Natural killer cell treated with Interleukin-12 subunit alpha and Interleukin-12 subunit beta and Interleukin-15 and Interleukin-18, amount 100 ng/mL, for 72 hours (primary cell): Measurements from ENCODE around the gene APC2. TPM values are rescaled to one million over a fixed set of nuclear protein-coding genes. Genes with fewer than 3 reads are reported as not detected.

Source experiments
- ATAC-seq, 2 donors: fragments of 150-1000 bp; cut with Tn5 transposase in 1 of 2; sonication (Bioruptor Pico), chemical (Tn5 transposase) in 1 of 2; 2 replicates each; pipeline ENCODE4 v1.10.0; 2021
- DNase-seq: peaks from one replicate; pipeline ENCODE4 v3.0.0; 2022; ENCODE audit warnings: low spot score
- H3K27ac Mint-ChIP-seq, 2 donors: 1 replicate in 1 of 2; 2 replicates in 1 of 2; pipeline ENCODE4 v1.8.0; 2022; ENCODE audit warnings: mixed read lengths in 2 of 2, mild to moderate bottlenecking in 1 of 2, moderate library complexity in 1 of 2
- H3K27me3 Mint-ChIP-seq, 2 donors: 1 replicate in 1 of 2; 2 replicates in 1 of 2; pipeline ENCODE4 v1.8.0; 2022; ENCODE audit warnings: mixed read lengths in 2 of 2
- H3K36me3 Mint-ChIP-seq: one replicate; pipeline ENCODE4 v1.8.0; 2022; ENCODE audit warnings: mixed read lengths
- H3K4me1 Mint-ChIP-seq, 2 donors: 1 replicate in 1 of 2; 2 replicates in 1 of 2; pipeline ENCODE4 v1.8.0; 2022; ENCODE audit warnings: low read depth in 2 of 2, mixed read lengths in 2 of 2, mild to moderate bottlenecking in 1 of 2
- H3K4me3 Mint-ChIP-seq: one replicate; pipeline ENCODE4 v1.8.0; 2022; ENCODE audit warnings: mixed read lengths
- H3K9me3 Mint-ChIP-seq: 2 replicates; pipeline ENCODE4 v1.8.0; 2022; ENCODE audit warnings: mixed read lengths
- total RNA-seq, 2 donors: library from RNA; stranded (reverse); gene quantifications; one replicate each; pipeline ENCODE4 v1.2.3, GENCODE V29; 2022

Gene APC2
- total RNA-seq, 2 donors from 2014 or later: 0.05 to 0.17 TPM

GRCh38 chr19:1409204-1410005 lies 40.5 kb upstream of the APC2 start:
- DNase-seq (no peak), ATAC-seq (no peak)

DNA sequence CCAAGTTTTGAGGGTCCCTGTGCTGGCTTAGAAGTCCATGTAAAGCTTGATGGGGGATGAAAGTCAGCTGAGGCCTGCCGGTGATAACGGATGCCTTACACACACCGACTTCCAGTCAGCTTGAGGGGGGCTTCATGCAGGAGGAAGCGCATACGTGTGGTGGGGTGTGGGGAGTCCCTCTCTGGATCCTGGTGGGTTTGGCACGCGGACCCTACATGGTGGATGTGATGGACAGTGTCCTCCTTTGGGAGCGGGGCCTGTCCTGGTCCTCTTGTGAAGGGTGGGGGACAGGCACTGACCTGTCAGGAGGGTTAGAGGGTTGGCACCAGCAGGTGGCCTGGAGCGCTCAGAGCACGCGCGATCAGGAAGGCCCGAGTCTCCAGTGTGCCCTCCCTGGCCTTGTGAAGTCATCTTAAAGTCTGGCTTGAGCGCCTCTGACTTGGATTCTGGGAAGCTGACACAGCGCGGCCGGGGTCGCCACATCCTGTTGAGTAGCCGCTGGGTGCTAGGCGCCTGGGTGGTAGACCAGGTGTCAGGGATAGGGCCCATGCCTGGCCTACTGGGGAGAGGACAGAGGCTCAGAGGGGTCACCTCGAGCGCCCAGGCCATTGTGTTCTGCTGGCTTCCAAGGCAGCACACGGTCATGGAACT lies 39.7 kb upstream of the APC2 start:
- H3K36me3 Mint-ChIP-seq: peaks cover 5% of the 10 kb centered on the region
- H3K4me3 Mint-ChIP-seq: peak overlapping the region; percentile 95
- peak overlapping the region; percentile 89 to 94 for H3K27ac Mint-ChIP-seq
- ATAC-seq (no peak), DNase-seq (no peak)
- no peaks in the 10 kb centered on the region for H3K27me3 Mint-ChIP-seq
- no peaks in the 10 kb centered on the region for H3K9me3 Mint-ChIP-seq
- H3K4me1 Mint-ChIP-seq: peaks cover 51 to 55% of the 10 kb centered on the region in 2 donors

More at GRCh38 chr19:1409204-1410005, 40.5 kb upstream of the APC2 start:
- H3K4me3 Mint-ChIP-seq: peak overlapping the region; percentile 95
- H3K4me1 Mint-ChIP-seq: peaks cover 48 to 50% of the 10 kb centered on the region in 2 donors
- peak overlapping the region; percentile 89 to 94 for H3K27ac Mint-ChIP-seq
- peaks cover 5% of the 10 kb centered on the region for H3K36me3 Mint-ChIP-seq
- H3K9me3 Mint-ChIP-seq: no peaks in the 10 kb centered on the region
- H3K27me3 Mint-ChIP-seq: no peaks in the 10 kb centered on the region

DNA sequence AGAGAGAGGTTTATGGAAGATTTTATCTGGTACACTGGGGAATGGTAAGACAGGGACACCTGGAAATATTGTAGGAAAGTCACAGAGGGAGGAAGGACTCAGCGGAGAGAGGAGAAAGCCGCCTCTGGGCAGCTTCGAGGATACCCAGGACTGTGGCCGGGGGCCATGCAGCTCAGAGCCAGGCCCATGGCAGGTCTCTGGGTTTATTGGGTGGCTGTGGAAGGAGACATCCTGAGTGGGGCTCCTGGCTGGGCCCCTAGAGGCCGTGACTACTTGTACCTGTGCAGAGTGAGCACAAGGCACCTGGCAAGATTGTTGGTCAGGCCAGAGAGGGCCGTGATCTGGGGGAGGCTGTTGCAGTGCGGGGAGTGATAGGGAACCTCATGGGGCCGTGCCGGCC lies 39.1 kb upstream of the APC2 start:
- H3K36me3 Mint-ChIP-seq: peaks cover 5% of the 10 kb centered on the region
- H3K27me3 Mint-ChIP-seq: no peaks in the 10 kb centered on the region
- no peak for ATAC-seq
- no peak for DNase-seq
- H3K9me3 Mint-ChIP-seq: no peaks in the 10 kb centered on the region
- H3K27ac Mint-ChIP-seq: peak overlapping the region; percentile 89 to 94
- peaks cover 57 to 60% of the 10 kb centered on the region in 2 donors for H3K4me1 Mint-ChIP-seq
- H3K4me3 Mint-ChIP-seq: peak overlapping the region; percentile 95

GRCh38 chr19:1411255-1412191 lies 38.4 kb upstream of the APC2 start:
- H3K27me3 Mint-ChIP-seq: no peaks in the 10 kb centered on the region
- no peak for DNase-seq
- H3K4me3 Mint-ChIP-seq: peak overlapping the region; percentile 95
- H3K36me3 Mint-ChIP-seq: peaks cover 5% of the 10 kb centered on the region
- peak; percentile 5 to 17 for ATAC-seq
- H3K9me3 Mint-ChIP-seq: no peaks in the 10 kb centered on the region
- H3K4me1 Mint-ChIP-seq: peaks cover 59 to 60% of the 10 kb centered on the region in 2 donors
- peak overlapping the region; percentile 89 to 94 for H3K27ac Mint-ChIP-seq

DNA sequence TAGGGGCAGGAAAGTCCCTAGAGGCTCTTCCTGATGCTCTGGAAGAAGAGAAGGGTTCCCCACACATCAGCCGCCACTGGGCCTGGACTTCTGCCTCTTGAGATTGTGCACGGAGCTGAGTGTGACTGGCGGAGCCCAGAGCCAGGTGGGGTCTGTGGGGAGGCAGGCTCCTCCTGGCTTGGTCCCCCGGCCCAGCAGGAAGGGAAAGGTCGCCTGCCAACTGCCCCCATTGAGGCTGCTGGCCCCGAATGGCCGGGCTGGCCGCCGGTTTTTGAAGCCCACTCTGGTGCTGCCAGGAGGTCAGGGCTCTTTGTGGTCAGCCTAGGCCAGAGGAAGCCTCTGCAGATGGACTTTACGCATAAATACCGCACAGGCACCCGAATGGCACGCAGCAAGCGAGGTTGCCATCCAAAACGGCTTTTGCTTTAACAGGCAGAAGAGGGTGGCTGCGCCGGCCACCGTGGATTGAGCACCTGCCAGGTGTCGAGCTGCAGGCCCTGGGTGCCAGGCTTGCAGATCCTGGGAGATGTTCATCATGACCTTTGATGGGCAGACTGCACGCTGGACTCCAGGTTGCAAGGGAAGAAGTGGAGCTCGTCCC lies 37.5 kb upstream of the APC2 start:
- Mint-ChIP-seq H3K36me3 (peaks cover 5% of the 10 kb centered on the region), H3K9me3 (no peaks in the 10 kb centered on the region), H3K4me1 (peaks cover 61 to 62% of the 10 kb centered on the region in 2 donors), H3K27me3 (no peaks in the 10 kb centered on the region), H3K4me3 (peak overlapping the region; percentile 95), H3K27ac (peak overlapping the region; percentile 89 to 94)
- no peak for DNase-seq
- no peak for ATAC-seq

DNA sequence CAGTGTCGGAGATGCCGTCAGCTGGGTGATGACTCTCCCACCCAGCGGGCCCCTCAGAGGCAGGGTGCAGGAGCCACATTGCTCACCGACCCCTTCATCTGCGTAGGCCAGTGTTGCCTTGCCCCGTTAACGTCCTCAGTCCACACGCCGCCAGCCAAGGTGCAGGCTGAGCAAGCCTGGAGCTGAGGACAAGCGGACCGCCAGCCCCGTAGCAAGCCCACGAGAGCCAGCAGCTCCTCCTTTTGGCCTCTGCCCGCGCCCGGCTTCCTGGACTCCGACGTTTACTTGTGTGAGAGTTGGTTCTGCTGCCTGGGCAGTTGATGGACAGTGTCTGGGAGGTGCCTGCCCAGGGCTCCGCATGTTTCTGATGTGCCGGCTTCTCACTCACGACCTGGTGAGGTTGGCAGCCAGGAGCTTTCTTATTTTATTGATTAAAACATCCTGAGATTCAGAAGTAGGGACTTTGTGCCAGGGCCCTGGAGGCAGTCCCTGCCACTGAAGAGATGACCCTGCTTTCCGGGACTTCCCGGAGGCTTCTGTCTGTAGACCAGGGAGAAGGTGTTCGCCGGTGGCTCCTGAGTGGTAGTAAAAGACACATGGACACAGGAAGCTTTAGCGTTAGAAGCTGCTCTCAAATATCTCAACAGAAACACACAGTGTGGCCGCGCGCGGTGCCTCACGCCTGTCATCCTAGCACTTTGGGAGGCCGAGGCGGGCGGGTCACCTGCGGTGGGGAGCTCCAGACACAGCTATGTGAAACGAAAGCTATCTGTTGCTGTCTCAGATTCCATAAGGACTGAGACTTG lies 36.7 kb upstream of the APC2 start:
- Mint-ChIP-seq H3K36me3 (peaks cover 5% of the 10 kb centered on the region), H3K27me3 (no peaks in the 10 kb centered on the region), H3K27ac (peak overlapping the region; percentile 58 to 94), H3K9me3 (no peaks in the 10 kb centered on the region), H3K4me3 (peak overlapping the region; percentile 35), H3K4me1 (peaks cover 64 to 65% of the 10 kb centered on the region in 2 donors)
- ATAC-seq (no peak), DNase-seq (no peak)

GRCh38 chr19:1416014-1416841 lies 33.7 kb upstream of the APC2 start:
- Mint-ChIP-seq H3K36me3 (peaks cover 5% of the 10 kb centered on the region), H3K4me3 (no peak overlapping the region), H3K4me1 (peaks cover 38 to 43% of the 10 kb centered on the region in 2 donors)

GRCh38 chr19:1417145-1417544 lies 32.8 kb upstream of the APC2 start:
- ATAC-seq (no peak), DNase-seq (no peak)
- no peaks in the 10 kb centered on the region for H3K9me3 Mint-ChIP-seq
- peaks cover 29 to 34% of the 10 kb centered on the region in 2 donors for H3K4me1 Mint-ChIP-seq
- H3K27me3 Mint-ChIP-seq: no peaks in the 10 kb centered on the region
- H3K36me3 Mint-ChIP-seq: peaks cover 5% of the 10 kb centered on the region
- no peak overlapping the region for H3K27ac Mint-ChIP-seq
- no peak overlapping the region for H3K4me3 Mint-ChIP-seq

More at GRCh38 chr19:1416014-1416841, 33.7 kb upstream of the APC2 start:
- ATAC-seq: no peak
- peak overlapping the region; percentile 43 to 90 for H3K27ac Mint-ChIP-seq
- no peak for DNase-seq
- no peaks in the 10 kb centered on the region for H3K9me3 Mint-ChIP-seq
- H3K27me3 Mint-ChIP-seq: no peaks in the 10 kb centered on the region

DNA sequence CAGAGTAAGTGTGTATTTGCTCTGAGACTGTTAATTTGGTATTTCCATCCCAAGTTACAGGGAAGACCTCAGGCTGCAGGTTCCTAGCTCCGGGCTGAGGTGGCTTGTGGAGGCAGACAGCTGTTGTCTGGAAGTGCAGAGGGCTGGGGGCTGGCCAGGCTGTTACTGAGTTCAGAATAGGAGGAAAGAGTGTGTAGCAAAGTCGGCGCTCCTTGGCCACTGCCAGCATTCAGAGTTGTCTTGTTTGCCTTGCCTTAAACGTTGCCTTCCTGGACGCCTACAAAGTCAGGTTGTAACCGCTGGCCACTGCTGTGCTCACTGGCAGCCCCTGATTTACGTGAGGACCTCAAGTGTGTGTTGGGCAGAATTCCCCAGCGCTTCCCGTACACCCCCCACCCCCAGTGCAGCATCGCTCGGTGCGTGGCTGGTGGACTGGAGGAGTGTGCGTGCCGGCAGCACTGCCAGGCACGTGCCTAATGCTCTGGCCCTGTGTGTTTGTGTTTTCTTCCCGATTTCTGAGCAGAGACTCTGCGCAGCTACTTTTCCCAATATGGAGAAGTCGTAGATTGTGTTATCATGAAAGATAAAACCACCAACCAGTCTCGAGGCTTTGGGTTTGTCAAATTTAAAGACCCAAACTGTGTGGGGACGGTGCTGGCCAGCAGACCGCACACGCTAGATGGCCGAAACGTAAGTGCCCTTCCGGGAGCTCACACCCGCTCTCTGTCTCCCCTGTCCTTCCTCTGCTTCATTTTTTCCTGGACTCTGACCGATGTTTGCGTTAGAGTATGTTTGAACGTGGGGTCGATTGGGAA lies 32.0 kb upstream of the APC2 start:
- Mint-ChIP-seq H3K4me3 (no peak overlapping the region), H3K27me3 (no peaks in the 10 kb centered on the region), H3K36me3 (peaks cover 10% of the 10 kb centered on the region), H3K4me1 (peaks cover 28 to 32% of the 10 kb centered on the region in 2 donors), H3K27ac (no peak overlapping the region), H3K9me3 (no peaks in the 10 kb centered on the region)
- no peak for DNase-seq
- ATAC-seq: no peak

DNA sequence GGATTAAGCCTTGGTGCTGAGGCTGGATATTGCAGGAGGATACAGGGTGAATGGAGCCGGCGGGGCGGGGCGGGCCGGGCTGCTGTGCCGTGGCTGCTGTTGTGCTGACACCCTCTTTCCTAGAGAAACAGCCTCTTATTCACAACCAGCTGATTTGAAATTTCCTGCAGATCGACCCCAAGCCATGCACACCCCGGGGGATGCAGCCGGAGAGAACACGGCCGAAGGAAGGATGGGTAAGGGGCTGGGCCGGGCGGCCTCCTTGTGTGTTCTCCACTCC lies 31.5 kb upstream of the APC2 start:
- H3K27me3 Mint-ChIP-seq: no peaks in the 10 kb centered on the region
- peaks cover 15% of the 10 kb centered on the region for H3K36me3 Mint-ChIP-seq
- no peak overlapping the region for H3K4me3 Mint-ChIP-seq
- H3K4me1 Mint-ChIP-seq: peaks cover 22 to 31% of the 10 kb centered on the region in 2 donors
- no peak for DNase-seq
- no peak for ATAC-seq
- no peaks in the 10 kb centered on the region for H3K9me3 Mint-ChIP-seq
- no peak overlapping the region for H3K27ac Mint-ChIP-seq

GRCh38 chr19:1418951-1419738 lies 30.8 kb upstream of the APC2 start:
- peaks cover 16% of the 10 kb centered on the region for H3K36me3 Mint-ChIP-seq
- no peaks in the 10 kb centered on the region for H3K9me3 Mint-ChIP-seq
- no peak overlapping the region for H3K27ac Mint-ChIP-seq
- H3K4me1 Mint-ChIP-seq: peaks cover 20 to 29% of the 10 kb centered on the region in 2 donors
- no peaks in the 10 kb centered on the region for H3K27me3 Mint-ChIP-seq
- H3K4me3 Mint-ChIP-seq: no peak overlapping the region
- DNase-seq (no peak), ATAC-seq (no peak)
